A549 (cell line): ENCODE measurements around the gene UTS2B. TPM values are rescaled to one million over a fixed set of nuclear protein-coding genes. Genes with fewer than 3 reads are reported as not detected.

Experiments
- ATAC-seq, 2 experiments: fragments of 200-7000 bp in 1 of 2; fragments of >200 bp in 1 of 2; cut with Nextera tagmentation in 1 of 2; cut with Tn5 transposase in 1 of 2; 3 replicates each; pipeline versions ENCODE4 v1.8.0 to v1.9.1; 2018 to 2020; ENCODE audit warnings: mild to moderate bottlenecking in 1 of 2, moderate library complexity in 1 of 2
- CTCF ChIA-PET: fragments of 300-600 bp; sonication (Branson Sonifier 250); formaldehyde crosslinking; extraction: SDS; loops from one replicate; lab custom pipeline; 2021; ENCODE audit warnings: antibody characterized with exemption, inconsistent platforms; lab: Yijun Ruan, JAX
- POLR2A ChIA-PET: fragments of 350-600 bp; formaldehyde crosslinking; extraction: SDS; loops from one replicate; lab custom pipeline; 2021; ENCODE audit warnings: antibody characterized with exemption, inconsistent platforms; lab: Yijun Ruan, JAX
- DNase-seq, 2 experiments: peaks; one replicate each; pipeline versions ENCODE4 v3.0.0 to v3.0.0-alpha.2; 2011 to 2016; ENCODE audit warnings: low read depth in 1 of 2, low spot score in 1 of 2
- FAIRE-seq: peaks from 2 replicates; lab custom pipeline; 2011; peaks lifted over from hg19 to GRCh38; lab: Jason Lieb, UNC
- H3K27ac ChIP-seq, 2 experiments: fragments of >200 bp; sonication (Bioruptor Twin); formaldehyde crosslinking; 3 replicates each; pipeline ENCODE4 v1.5.1; 2016 to 2017
- H3K4me1 ChIP-seq: fragments of >200 bp; sonication (Bioruptor Twin); formaldehyde crosslinking; 3 replicates; pipeline ENCODE4 v1.6.1; 2016
- H3K4me2 ChIP-seq: fragments of >200 bp; sonication (Bioruptor Twin); formaldehyde crosslinking; 3 replicates; pipeline ENCODE4 v1.6.1; 2016
- H3K4me3 ChIP-seq: fragments of >200 bp; sonication (Bioruptor Twin); formaldehyde crosslinking; 3 replicates; pipeline ENCODE4 v1.5.1; 2016
- H3K9me3 ChIP-seq: fragments of >200 bp; sonication (Bioruptor Twin); formaldehyde crosslinking; 3 replicates; pipeline ENCODE4 v1.6.1; 2016
- BHLHE40 ChIP-seq: IDR thresholded peaks from 2 replicates; pipeline ENCODE4 v1.6.1; 2012; ENCODE audit warnings: low read depth, low read length, inconsistent platforms
- CBX8 ChIP-seq: fragments of 200-600 bp; sonication (generic); IDR thresholded peaks from 2 replicates; pipeline ENCODE4 v1.6.1; 2016
- CEBPB ChIP-seq, 2 experiments: fragments of >200 bp in 1 of 2; sonication (Bioruptor Twin) in 1 of 2; formaldehyde crosslinking in 1 of 2; IDR thresholded peaks; 2 replicates each; pipeline ENCODE4 v1.6.1; 2012 to 2016
- CHD2 ChIP-seq: fragments of 150-350 bp; IDR thresholded peaks from 2 replicates; pipeline ENCODE4 v1.6.1; 2014; ENCODE audit warnings: low read length; ENCODE audit not compliant: partially characterized antibody
- CHD4 ChIP-seq: fragments of 200-600 bp; sonication (generic); IDR thresholded peaks from 2 replicates; pipeline ENCODE4 v1.6.1; 2016; ENCODE audit warnings: antibody characterized with exemption, mild to moderate bottlenecking, borderline replicate concordance
- EHMT2 ChIP-seq: fragments of 200-600 bp; sonication (generic); IDR thresholded peaks from 2 replicates; pipeline ENCODE4 v1.6.1; 2016; ENCODE audit warnings: antibody characterized with exemption, low read depth, mild to moderate bottlenecking, moderate library complexity
- ELK1 ChIP-seq: fragments of 150-350 bp; IDR thresholded peaks from 2 replicates; pipeline ENCODE4 v1.6.1; 2014; ENCODE audit warnings: low read depth, mild to moderate bottlenecking, low read length
- ESRRA ChIP-seq: fragments of 150-350 bp; IDR thresholded peaks from 2 replicates; pipeline ENCODE4 v1.6.1; 2014; ENCODE audit warnings: mild to moderate bottlenecking, low read length, borderline replicate concordance
- FOSL2 ChIP-seq, 2 experiments: fragments of 450-650 bp in 1 of 2; fragments of >200 bp in 1 of 2; sonication (Bioruptor Twin) in 1 of 2; formaldehyde crosslinking; IDR thresholded peaks; 2 replicates each; pipeline versions ENCODE4 v1.5.0 to v1.6.1; 2016 to 2020; ENCODE audit warnings: mild to moderate bottlenecking in 1 of 2, moderate library complexity in 1 of 2
- FOXS1 ChIP-seq: fragments of 250-450 bp; sonication (Bioruptor Pico); IDR thresholded peaks from 2 replicates; pipeline ENCODE4 v1.5.0; 2020; ENCODE audit warnings: mild to moderate bottlenecking, moderate library complexity
- HOXB5 ChIP-seq: fragments of 250-450 bp; sonication (Bioruptor Pico); IDR thresholded peaks from 2 replicates; pipeline ENCODE4 v1.5.0; 2020; ENCODE audit warnings: mild to moderate bottlenecking, moderate library complexity
- JUN ChIP-seq, 2 experiments: fragments of >200 bp; sonication (Bioruptor Twin); formaldehyde crosslinking; IDR thresholded peaks; 2 replicates in 1 of 2; 3 replicates in 1 of 2; pipeline ENCODE4 v1.6.1; 2016 to 2017
- MAX ChIP-seq: IDR thresholded peaks from 2 replicates; pipeline ENCODE4 v1.6.1; 2012
- MAZ ChIP-seq: fragments of 150-350 bp; IDR thresholded peaks from 2 replicates; pipeline ENCODE4 v1.6.1; 2014; ENCODE audit warnings: antibody characterized with exemption, low read depth, low read length, borderline replicate concordance
- MYC ChIP-seq: IDR thresholded peaks from 2 replicates; pipeline ENCODE4 v1.6.1; 2012; ENCODE audit warnings: mild to moderate bottlenecking, inconsistent platforms, low read length, improper control_type of control experiment, borderline replicate concordance
- NPAS2 ChIP-seq: fragments of 250-450 bp; sonication (Bioruptor Pico); IDR thresholded peaks from 2 replicates; pipeline ENCODE4 v1.8.0; 2022; ENCODE audit warnings: mild to moderate bottlenecking, moderate library complexity, borderline replicate concordance
- PHF8 ChIP-seq: fragments of 200-600 bp; sonication (generic); IDR thresholded peaks from 2 replicates; pipeline ENCODE4 v1.6.1; 2016; ENCODE audit warnings: low read depth, mild to moderate bottlenecking, antibody characterized with exemption, moderate library complexity, borderline replicate concordance
- POLR2A ChIP-seq: IDR thresholded peaks from 2 replicates; pipeline ENCODE4 v1.6.1; 2012; ENCODE audit warnings: mild to moderate bottlenecking, low read length
- POLR2AphosphoS2 ChIP-seq: conservative IDR thresholded peaks from 2 replicates; pipeline ENCODE4 v1.6.1; 2012; ENCODE audit warnings: low read length, improper control_type of control experiment, inconsistent platforms
- RARB ChIP-seq: fragments of 250-450 bp; sonication (Bioruptor Pico); IDR thresholded peaks from 2 replicates; pipeline ENCODE4 v1.8.0; 2021; ENCODE audit warnings: mild to moderate bottlenecking, moderate library complexity
- SMC3 ChIP-seq: fragments of >200 bp; sonication (Bioruptor Twin); formaldehyde crosslinking; IDR thresholded peaks from 3 replicates; pipeline ENCODE4 v1.6.1; 2018; ENCODE audit warnings: inconsistent platforms
- TFCP2L1 ChIP-seq: fragments of 250-450 bp; sonication (Bioruptor Pico); IDR thresholded peaks from 2 replicates; pipeline ENCODE4 v1.5.0; 2021; ENCODE audit warnings: mild to moderate bottlenecking
- ZFP36 ChIP-seq: fragments of 450-650 bp; IDR thresholded peaks from 2 replicates; pipeline ENCODE4 v1.6.1; 2014; ENCODE audit warnings: borderline replicate concordance; ENCODE audit not compliant: partially characterized antibody
- ZNF302 ChIP-seq: fragments of 250-450 bp; sonication (Bioruptor Pico); IDR thresholded peaks from 2 replicates; pipeline ENCODE4 v1.9.0; 2021; ENCODE audit warnings: inconsistent platforms, mild to moderate bottlenecking, moderate library complexity
- WGBS: methylation state at CpG from one replicate; pipeline ENCODE4 v1.1.6; 2017; ENCODE audit errors: missing lambda C conversion rate; 5-methylcytosine and 5-hydroxymethylcytosine counted together
- polyA plus RNA-seq, 4 experiments: library from polyadenylated mRNA; depleted of rRNA in 3 of 4; stranded (reverse); fragments of >200 nt; fragmentation: RNase III in 1 of 4; extraction: RNeasy Plus Mini Kit Qiagen cat#74134 plus additional on column Dnase treatment in 1 of 4; gene quantifications; 2 replicates in 3 of 4; 3 replicates in 1 of 4; pipeline ENCODE4 v1.2.3, GENCODE V29; 2011 to 2017

UTS2B gene
- polyA plus RNA-seq, 2 of the 4 experiments (the other 2 are of a cell fraction), result 0.16 TPM; not detected in 1

GRCh38 chr3:191333298-191333880 lies 3.1 kb upstream of the UTS2B start:
- DNase-seq, result no peak
- TF ChIP-seq ZFP36, result no peak
- TF ChIP-seq POLR2A, result no peak
- TF ChIP-seq CBX8, result no peak
- no peak for TF ChIP-seq MYC
- TF ChIP-seq EHMT2, result no peak
- TF ChIP-seq SMC3, result no peak
- TF ChIP-seq JUN (IDR thresholded peaks at IDR 0.05), result no peak
- no peak for TF ChIP-seq HOXB5 (CRISPR knock-in tag)
- no peak for TF ChIP-seq MAZ
- TF ChIP-seq CHD2, result no peak
- TF ChIP-seq FOXS1 (CRISPR knock-in tag), result no peak
- no peak for TF ChIP-seq PHF8
- no peak for FAIRE-seq
- no peak overlapping the region for H3K4me2 ChIP-seq
- H3K9me3 ChIP-seq, result no peaks in the 10 kb centered on the region
- ChIA-PET CTCF (no interaction called here), POLR2A (no interaction called here)
- no peak overlapping the region for H3K27ac ChIP-seq
- 92% methylated on average over 3 of the region's 3 CpGs for WGBS
- peaks cover 46% of the 10 kb centered on the region for H3K4me1 ChIP-seq
- no peak for ATAC-seq
- H3K4me3 ChIP-seq, result no peak overlapping the region

- DNase-seq (no peak), ATAC-seq (no peak)
- Histone ChIP-seq H3K4me2 (peak overlapping the region; percentile 99), H3K4me1 (peaks cover 30% of the 10 kb centered on the region), H3K27ac (no peak overlapping the region; a peak in 2 of 6 replicates), H3K9me3 (no peaks in the 10 kb centered on the region), H3K4me3 (peak overlapping the region; percentile 95; the same call in 2 of the 3 replicates)
- 57% methylated on average over 3 of the region's 3 CpGs for WGBS
- ChIA-PET CTCF (interaction anchor here (1.2 kb wide), 1 partner anchor 8 kb away, joined by 3 read pairs; no protein-coding TSS in a partner anchor), POLR2A (no interaction called here)
- TF ChIP-seq CEBPB (IDR thresholded peaks at IDR 0.05) (0 out of 4 replicates have a peak, but pooled peaks of 1 of the 2 experiments have one; percentile 17), NPAS2 (no peak)
- TF ChIP-seq, all 56 proteins: peak for 1
- FAIRE-seq, result no peak
Observed at GRCh38 chr3:191331388-191331787, 1.1 kb upstream of the UTS2B start.

GRCh38 chr3:191330530-191331048 lies 263 bp upstream of the UTS2B start:
- Histone ChIP-seq H3K27ac (peak overlapping the region; percentile 92 to 93), H3K4me3 (peak overlapping the region; percentile 95), H3K9me3 (no peaks in the 10 kb centered on the region), H3K4me2 (peak overlapping the region; percentile 99), H3K4me1 (peaks cover 28% of the 10 kb centered on the region)
- CTCF ChIA-PET, result interaction anchor here (1.2 kb wide), 1 partner anchor 9 kb away, joined by 3 read pairs; no protein-coding TSS in a partner anchor
- POLR2A ChIA-PET, result no interaction called here
- DNase-seq (no peak), FAIRE-seq (no peak), ATAC-seq (peak in 1 of 2 experiments; percentile 47; a peak in 2 of 6 replicates)
- 9% methylated on average over 11 of the region's 11 CpGs for WGBS
- no peak for TF ChIP-seq MAZ
- no peak for TF ChIP-seq RARB (CRISPR knock-in tag)
- no peak for TF ChIP-seq POLR2AphosphoS2
- TF ChIP-seq TFCP2L1, result no peak
- no peak for TF ChIP-seq ZNF302 (CRISPR knock-in tag)
- no peak for TF ChIP-seq FOXS1 (CRISPR knock-in tag)
- TF ChIP-seq BHLHE40, result no peak
- no peak for TF ChIP-seq ESRRA
- no peak for TF ChIP-seq CHD2
- TF ChIP-seq EHMT2, result no peak
- TF ChIP-seq MAX, result no peak
- no peak for TF ChIP-seq FOSL2 (IDR thresholded peaks at IDR 0.05)
- no peak for TF ChIP-seq FOSL2 (CRISPR knock-in tag; IDR thresholded peaks at IDR 0.05)
- no peak for TF ChIP-seq ELK1
- TF ChIP-seq CHD4, result no peak
